OCI-LY7 (cell line): Measurements from ENCODE around the gene CNP. TPM values are rescaled to one million over a fixed set of nuclear protein-coding genes. Genes with fewer than 3 reads are reported as not detected.
A peak's percentile ranks its signal among the peaks of the same experiment; 100 is the strongest.

ENCODE experiments used
- BruUV-seq: library from RNA; stranded (reverse); fragments of 400-500 nt; replicated peaks from 2 replicates; lab custom pipeline; 2021; lab: Mats Ljungman, UMichigan
- CTCF ChIA-PET: fragments of 300-600 bp; sonication (Branson Sonifier 250); formaldehyde crosslinking; loops from one replicate; lab custom pipeline; 2022; ENCODE audit warnings: antibody characterized with exemption; ENCODE audit not compliant: unreplicated experiment; lab: Charles Lee
- POLR2A ChIA-PET: fragments of 300-600 bp; sonication (Branson Sonifier 250); formaldehyde crosslinking; loops from one replicate; lab custom pipeline; 2022; ENCODE audit warnings: antibody characterized with exemption; lab: Charles Lee
- DNase-seq: peaks from one replicate; pipeline ENCODE4 v3.0.0-alpha.2; 2015; ENCODE audit warnings: low spot score
- H2AFZ ChIP-seq: fragments of 200-600 bp; sonication (generic), shearing (Covaris generic); 2 replicates; pipeline ENCODE4 v1.6.1; 2014; ENCODE audit warnings: mild to moderate bottlenecking, antibody characterized with exemption, low read length, moderate library complexity
- H3K27ac ChIP-seq: fragments of 200-600 bp; sonication (generic); 2 replicates; pipeline ENCODE4 v1.5.1; 2014; ENCODE audit warnings: mixed run types, low read depth, mild to moderate bottlenecking, moderate library complexity, low read length, inconsistent platforms; ENCODE audit not compliant: poor library complexity, severe bottlenecking
- H3K36me3 ChIP-seq: fragments of 200-600 bp; sonication (generic); 2 replicates; pipeline ENCODE4 v1.6.1; 2014; ENCODE audit warnings: mild to moderate bottlenecking, antibody characterized with exemption, low read length, moderate library complexity, mixed read lengths; ENCODE audit not compliant: insufficient read depth
- H3K4me1 ChIP-seq: fragments of 200-600 bp; sonication (generic); 2 replicates; pipeline ENCODE4 v1.5.1; 2014; ENCODE audit warnings: mild to moderate bottlenecking, low read length; ENCODE audit not compliant: insufficient read depth, poor library complexity, severe bottlenecking
- H3K4me2 ChIP-seq: fragments of 200-600 bp; sonication (generic); 2 replicates; pipeline ENCODE4 v1.6.1; 2014; ENCODE audit warnings: mild to moderate bottlenecking, low read length
- H3K4me3 ChIP-seq: fragments of 200-600 bp; sonication (generic); 2 replicates; pipeline ENCODE4 v1.5.1; 2014; ENCODE audit warnings: mild to moderate bottlenecking, low read depth, low read length; ENCODE audit not compliant: poor library complexity, severe bottlenecking
- H3K79me2 ChIP-seq: fragments of 200-600 bp; sonication (generic); 2 replicates; pipeline ENCODE4 v1.6.1; 2016; ENCODE audit warnings: low read depth, mild to moderate bottlenecking, low read length, moderate library complexity, mixed read lengths; ENCODE audit not compliant: insufficient read depth
- H3K9me2 ChIP-seq: fragments of 200-600 bp; sonication (generic); 2 replicates; pipeline ENCODE4 v1.6.1; 2016; ENCODE audit warnings: mild to moderate bottlenecking, low read length, mixed read lengths; ENCODE audit not compliant: insufficient read depth
- H3K9me3 ChIP-seq: fragments of 200-600 bp; sonication (generic); 2 replicates; pipeline ENCODE4 v1.6.1; 2014; ENCODE audit warnings: mild to moderate bottlenecking, mixed run types, low read length, mixed read lengths
- H4K20me1 ChIP-seq: fragments of 200-600 bp; sonication (generic); 2 replicates; pipeline ENCODE4 v1.6.1; 2014; ENCODE audit warnings: mild to moderate bottlenecking, antibody characterized with exemption, low read length, moderate library complexity, mixed read lengths; ENCODE audit not compliant: insufficient read depth
- CTCF ChIP-seq: fragments of 200-600 bp; sonication (generic); conservative IDR thresholded peaks from 2 replicates; pipeline ENCODE4 v1.5.1; 2014; ENCODE audit warnings: mild to moderate bottlenecking, antibody characterized with exemption, low read length, moderate library complexity, mixed read lengths
- EZH2phosphoT487 ChIP-seq: fragments of 200-600 bp; sonication (generic); IDR thresholded peaks from 2 replicates; pipeline ENCODE4 v1.6.1; 2018; ENCODE audit warnings: low read depth, borderline replicate concordance, mild to moderate bottlenecking, mixed run types, antibody characterized with exemption, low read length, moderate library complexity, mixed read lengths
- intact Hi-C: fragments of 100-400 bp; cut with micrococcal nuclease; formaldehyde crosslinking; loops from one replicate; pipeline ENCODE4 v1.10.0; 2022; ENCODE audit not compliant: unreplicated experiment
- total RNA-seq, 2 experiments: library from RNA; depleted of rRNA in 1 of 2; stranded (reverse); fragments of >200 nt in 1 of 2; shearing (Covaris generic) in 1 of 2; gene quantifications; 2 replicates each; pipeline ENCODE4 v1.2.3, GENCODE V29; 2014 to 2022

Gene CNP
- total RNA-seq, 2 experiments from 2014 or later, result 34.1 to 50.6 TPM

DNA sequence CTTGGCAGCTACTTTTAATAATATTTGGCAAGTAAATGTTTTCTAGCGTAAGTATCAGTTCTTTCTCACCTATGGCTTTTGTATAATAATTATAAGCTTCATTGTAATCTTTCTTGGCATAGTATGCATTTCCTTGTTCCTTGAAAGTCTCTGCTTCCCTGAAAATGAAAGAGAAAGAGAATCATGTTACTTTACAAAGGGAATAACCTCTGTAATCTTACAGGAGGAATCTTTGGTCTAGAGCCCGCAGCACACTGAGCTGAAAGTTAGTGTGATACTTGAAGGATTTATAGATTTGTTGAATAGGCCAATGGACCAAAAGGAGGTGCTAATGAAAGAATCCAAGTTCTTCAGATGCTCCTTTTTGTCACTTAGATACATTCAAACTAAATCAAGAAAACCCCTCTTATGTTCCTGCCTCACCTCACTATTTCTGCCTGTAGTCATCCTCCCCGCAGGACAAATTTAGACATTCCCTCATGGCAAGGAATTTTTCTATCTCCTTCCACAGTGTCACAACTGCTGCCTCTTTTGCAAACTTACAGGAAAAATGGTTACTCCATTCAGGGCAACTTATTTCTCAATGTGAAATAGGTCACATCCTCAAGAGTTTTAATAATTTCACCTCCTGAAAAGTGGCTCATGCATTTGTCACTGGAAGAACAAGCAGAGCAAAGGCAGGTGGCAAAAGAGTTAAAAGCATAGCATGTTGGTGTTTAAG is 34.0 kb downstream of the CNP start:
- BruUV-seq, result no TSS peak
- no peak overlapping the region for H3K27ac ChIP-seq
- H4K20me1 ChIP-seq, result peaks cover 2% of the 10 kb centered on the region
- no peak overlapping the region for H2AFZ ChIP-seq
- ChIA-PET CTCF (no interaction called here), POLR2A (interaction anchor here (0.7 kb wide), 1 partner anchor 67 kb away, joined by 3 read pairs; no protein-coding TSS in a partner anchor)
- no peak overlapping the region for H3K4me2 ChIP-seq
- peaks cover 55% of the 10 kb centered on the region for H3K79me2 ChIP-seq
- no peaks in the 10 kb centered on the region for H3K9me3 ChIP-seq
- H3K36me3 ChIP-seq, result peaks cover 87% of the 10 kb centered on the region
- TF ChIP-seq CTCF (no peak), EZH2phosphoT487 (no peak)
- DNase-seq, result no peak
- no peaks in the 10 kb centered on the region for H3K9me2 ChIP-seq
- H3K4me3 ChIP-seq, result no peak overlapping the region
- peaks cover 33% of the 10 kb centered on the region for H3K4me1 ChIP-seq
- intact Hi-C loops, result no loop called here

GRCh38 chr17:42001729-42002128 is 35.1 kb downstream of the CNP start:
- Histone ChIP-seq H3K27ac (no peak overlapping the region), H2AFZ (no peak overlapping the region), H3K79me2 (peaks cover 64% of the 10 kb centered on the region), H3K4me3 (no peak overlapping the region), H4K20me1 (no peaks in the 10 kb centered on the region; the same call in 1 of the 2 replicates), H3K4me1 (peaks cover 21% of the 10 kb centered on the region), H3K4me2 (no peak overlapping the region), H3K36me3 (peaks cover 79% of the 10 kb centered on the region), H3K9me3 (no peaks in the 10 kb centered on the region), H3K9me2 (no peaks in the 10 kb centered on the region)
- ChIA-PET CTCF (no interaction called here), POLR2A (no interaction called here)
- no peak for DNase-seq
- intact Hi-C loops, result no loop called here
- no TSS peak for BruUV-seq
- no peak for TF ChIP-seq CTCF
- TF ChIP-seq EZH2phosphoT487, result no peak

DNA sequence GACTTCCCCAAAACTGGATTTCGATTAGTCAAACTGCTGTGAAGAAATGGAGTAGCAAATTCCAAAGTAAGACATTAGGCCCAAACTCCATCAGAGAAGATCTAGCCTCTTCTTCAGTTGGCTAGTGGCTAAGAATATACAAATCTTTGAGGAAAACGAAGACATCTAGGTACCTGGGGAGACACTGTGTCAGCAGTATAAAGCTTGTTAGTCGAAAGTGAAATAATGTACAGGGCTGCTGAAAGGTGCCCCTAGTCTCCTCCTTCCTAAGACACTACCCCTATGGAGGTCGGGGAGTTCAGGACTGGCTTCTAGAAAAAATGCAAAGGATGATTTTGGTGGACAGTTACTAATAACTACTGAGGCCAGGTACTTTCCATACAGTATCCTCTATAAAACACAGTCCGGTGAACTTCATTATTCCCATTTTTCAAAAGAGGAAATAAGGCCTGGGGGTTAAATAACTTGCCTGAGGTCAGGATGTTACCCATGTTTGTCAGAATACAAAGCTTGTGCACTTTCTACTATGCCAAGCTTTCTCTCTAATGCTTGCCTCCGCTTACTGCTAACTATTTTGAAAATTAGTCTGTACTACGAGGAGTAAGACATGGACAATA is 35.7 kb downstream of the CNP start:
- Histone ChIP-seq H3K4me1 (peaks cover 16% of the 10 kb centered on the region), H3K4me2 (no peak overlapping the region), H3K9me3 (no peaks in the 10 kb centered on the region), H3K79me2 (peaks cover 69% of the 10 kb centered on the region), H3K27ac (no peak overlapping the region), H2AFZ (no peak overlapping the region), H4K20me1 (no peaks in the 10 kb centered on the region; the same call in 1 of the 2 replicates), H3K36me3 (peaks cover 79% of the 10 kb centered on the region), H3K9me2 (no peaks in the 10 kb centered on the region), H3K4me3 (no peak overlapping the region)
- POLR2A ChIA-PET, result interaction anchor here (1.2 kb wide), 1 partner anchor 16 kb away, joined by 7 read pairs; the partner anchor contains the start of gene DNAJC7
- CTCF ChIA-PET, result no interaction called here
- intact Hi-C loops, result no loop called here
- no peak for TF ChIP-seq CTCF
- TF ChIP-seq EZH2phosphoT487, result no peak
- BruUV-seq, result TSS peak; percentile 20
- DNase-seq, result no peak
